ENCODE data around the gene GGA2. TPM values are rescaled to one million over a fixed set of nuclear protein-coding genes. Genes with fewer than 3 reads are reported as not detected.

Gene GGA2
- total and polyA plus RNA-seq, 8 donors = 42.4 to 93.3 (median 67.0) TPM

DNA sequence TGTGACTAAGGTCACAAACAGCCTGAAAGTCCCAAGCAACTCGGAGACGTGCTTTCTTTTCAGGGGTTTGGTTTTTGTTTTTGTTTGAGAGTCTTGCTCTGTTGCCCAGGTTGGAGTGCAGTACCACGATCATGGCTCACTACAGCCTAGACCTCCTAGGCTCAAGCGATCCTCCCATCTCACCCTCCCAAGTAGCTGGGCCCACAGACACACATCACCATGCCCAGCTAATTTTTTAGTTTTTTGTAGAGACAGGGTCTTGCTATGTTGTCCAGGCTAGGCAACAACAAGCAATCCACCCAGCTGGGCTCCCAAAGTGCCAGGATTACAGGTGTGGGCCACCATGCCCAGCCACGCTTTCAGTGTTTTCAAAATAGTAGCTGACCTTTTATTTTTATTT is 19.8 kb upstream of the GGA2 start:
- 96 to 97% methylated on average over 5 of the region's 5 CpGs for WGBS, 2 donors
- intact Hi-C loops (cut with DNase I) = no loop called here
- no peaks in the 10 kb centered on the region for H3K9me3 ChIP-seq
- FAIRE-seq (no peak), ATAC-seq (no peak), DNase-seq (no peak)
- H3K27ac ChIP-seq = peak overlapping the region in 1 of 4 donors; percentile 68
- H3K27me3 ChIP-seq = no peaks in the 10 kb centered on the region
- H3K4me1 ChIP-seq = peaks cover 11 to 19% (median 17%) of the 10 kb centered on the region in 3 donors
- TF ChIP-seq CTCF (IDR thresholded peaks at IDR 0.05) = no peak
- peaks cover 0 to 31% (median 12%) of the 10 kb centered on the region in 3 donors for H3K36me3 ChIP-seq
- H3K4me3 ChIP-seq = no peak overlapping the region

DNA sequence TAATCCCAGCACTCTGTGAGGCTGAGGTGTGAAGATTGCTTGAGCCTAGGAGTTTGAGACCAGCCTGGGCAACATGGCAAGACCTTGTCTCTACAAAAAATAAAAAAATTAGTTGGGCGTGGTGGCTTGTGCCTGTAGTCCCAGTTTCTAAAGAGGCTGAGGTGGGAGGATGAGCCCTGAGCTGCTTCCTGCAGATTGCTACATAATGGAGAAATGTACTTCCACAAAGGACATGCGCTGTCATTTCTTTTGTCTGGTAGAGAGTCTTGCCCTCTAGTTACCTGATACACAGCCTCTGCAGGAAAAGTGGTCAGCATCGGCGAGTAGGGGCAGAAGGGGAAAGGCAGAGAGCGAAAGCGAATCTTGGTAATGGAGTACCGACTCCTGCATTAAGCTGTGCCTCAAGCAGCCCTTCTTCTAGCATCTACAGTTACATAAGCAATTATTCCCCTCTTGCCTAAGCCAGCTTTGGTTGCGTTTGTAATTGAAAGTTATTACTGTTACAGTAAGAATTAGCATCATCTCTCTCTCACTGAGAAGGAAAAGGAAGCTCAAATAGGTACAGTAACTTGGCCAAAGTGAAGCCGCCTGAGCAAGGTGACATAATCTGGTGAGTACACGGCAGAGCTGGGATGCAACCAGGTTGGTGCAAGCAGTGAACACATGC is 18.5 kb upstream of the GGA2 start:
- H3K27ac ChIP-seq = peak overlapping the region; percentile 56 to 76 (median 71)
- DNase-seq (no peak), ATAC-seq (no peak), FAIRE-seq (no peak)
- H3K4me1 ChIP-seq = peaks cover 11 to 19% (median 17%) of the 10 kb centered on the region in 3 donors
- H3K36me3 ChIP-seq = peaks cover 0 to 23% (median 0%) of the 10 kb centered on the region in 3 donors
- no peaks in the 10 kb centered on the region for H3K27me3 ChIP-seq
- TF ChIP-seq CTCF (IDR thresholded peaks at IDR 0.05) = no peak
- no peaks in the 10 kb centered on the region for H3K9me3 ChIP-seq
- intact Hi-C loops (cut with DNase I) = no loop called here
- no peak overlapping the region for H3K4me3 ChIP-seq
- 89 to 93% methylated on average over 10 of the region's 10 CpGs for WGBS, 2 donors

GRCh38 chr16:23527961-23528643 is 17.8 kb upstream of the GGA2 start:
- peak overlapping the region; percentile 56 to 76 (median 71) for H3K27ac ChIP-seq
- peak in 4 of 6 donors; percentile 37 to 65 (median 44) for DNase-seq
- H3K4me1 ChIP-seq = peaks cover 11 to 19% (median 17%) of the 10 kb centered on the region in 3 donors
- H3K9me3 ChIP-seq = no peaks in the 10 kb centered on the region
- peaks cover 0 to 26% (median 0%) of the 10 kb centered on the region in 3 donors for H3K36me3 ChIP-seq
- peak; percentile 91 to 95 (median 92) for ATAC-seq
- no peak for TF ChIP-seq CTCF (IDR thresholded peaks at IDR 0.05)
- WGBS, 2 donors = 25 to 28% methylated on average over 11 of the region's 11 CpGs
- H3K4me3 ChIP-seq = no peak overlapping the region
- no peak for FAIRE-seq
- no peaks in the 10 kb centered on the region for H3K27me3 ChIP-seq
- intact Hi-C loops (cut with DNase I) = no loop called here

- no peaks in the 10 kb centered on the region for H3K9me3 ChIP-seq
- FAIRE-seq = no peak
- no peak overlapping the region for H3K27ac ChIP-seq
- no peak for ATAC-seq
- WGBS, 2 donors = 93 to 95% methylated on average over 3 of the region's 3 CpGs
- no peak overlapping the region for H3K4me3 ChIP-seq
- H3K4me1 ChIP-seq = peaks cover 11 to 19% (median 17%) of the 10 kb centered on the region in 3 donors
- no peak for DNase-seq
- H3K36me3 ChIP-seq = peaks cover 0 to 29% (median 0%) of the 10 kb centered on the region in 3 donors
- intact Hi-C loops (cut with DNase I) = no loop called here
- H3K27me3 ChIP-seq = no peaks in the 10 kb centered on the region
- TF ChIP-seq CTCF (IDR thresholded peaks at IDR 0.05) = no peak
These were observed 14.6 kb upstream of the GGA2 start for GRCh38 chr16:23524886-23525285.

All from pancreas (tissue), 10 donors.